ENCODE measurements around the gene DCX.
"Not testable (repeated sequence)": the region's sequence is repeated elsewhere in the genome, so short reads cannot be mapped to it uniquely, and the experiment has no call there.

DCX gene

GRCh38 chrX:111354496-111354895, 57.5 kb downstream of the DCX start:
- H3K4me1 Mint-ChIP-seq (ENCODE audit: low read depth), result no peaks in the 10 kb centered on the region
- intact Hi-C loops (cut with micrococcal nuclease), result no loop called here
- H3K36me3 Mint-ChIP-seq (ENCODE audit: low read depth), result no peaks in the 10 kb centered on the region
- H3K9me3 Mint-ChIP-seq, result no peaks in the 10 kb centered on the region
- no peak overlapping the region for H3K4me3 Mint-ChIP-seq
- no peak overlapping the region for H3K27ac Mint-ChIP-seq
- H3K27me3 Mint-ChIP-seq, result no peaks in the 10 kb centered on the region

GRCh38 chrX:111353793-111354192, 58.2 kb downstream of the DCX start:
- Mint-ChIP-seq H3K27me3 (no peaks in the 10 kb centered on the region), H3K4me3 (no peak overlapping the region)

GRCh38 chrX:111352424-111352823, 59.6 kb downstream of the DCX start:
- H3K9me3 Mint-ChIP-seq, result no peaks in the 10 kb centered on the region
- intact Hi-C loops (cut with micrococcal nuclease), result no loop called here
- no peak overlapping the region for H3K4me3 Mint-ChIP-seq
- H3K4me1 Mint-ChIP-seq (ENCODE audit: low read depth), result no peaks in the 10 kb centered on the region
- H3K36me3 Mint-ChIP-seq (ENCODE audit: low read depth), result no peaks in the 10 kb centered on the region
- no peaks in the 10 kb centered on the region for H3K27me3 Mint-ChIP-seq
- no peak overlapping the region for H3K27ac Mint-ChIP-seq

More at GRCh38 chrX:111353793-111354192, 58.2 kb downstream of the DCX start:
- Mint-ChIP-seq H3K4me1 (ENCODE audit: low read depth) (no peaks in the 10 kb centered on the region), H3K36me3 (ENCODE audit: low read depth) (no peaks in the 10 kb centered on the region), H3K9me3 (no peaks in the 10 kb centered on the region), H3K27ac (no peak overlapping the region)
- intact Hi-C loops (cut with micrococcal nuclease), result no loop called here

DNA sequence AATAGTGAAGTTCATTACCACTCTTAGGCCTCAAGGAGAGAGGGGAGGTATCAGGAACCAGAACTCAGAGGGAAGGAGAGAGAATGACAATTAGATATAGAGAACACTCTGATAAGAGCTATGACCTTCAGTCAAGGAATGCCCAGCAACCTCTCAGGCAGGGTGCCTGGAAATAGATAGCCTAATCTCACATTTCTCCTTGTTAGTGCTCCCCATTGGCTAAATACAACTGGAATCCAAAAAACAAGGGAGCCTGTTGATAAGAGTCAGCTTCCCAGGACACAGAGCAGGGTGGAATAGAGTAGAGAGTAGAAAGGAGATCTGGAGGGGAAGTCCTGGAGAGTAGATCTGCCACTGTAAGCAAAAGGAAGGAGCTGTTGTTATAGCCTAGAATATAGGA, 62.1 kb downstream of the DCX start:
- no peak overlapping the region for H3K27ac Mint-ChIP-seq
- H3K36me3 Mint-ChIP-seq (ENCODE audit: low read depth), result no peaks in the 10 kb centered on the region
- H3K4me3 Mint-ChIP-seq, result no peak overlapping the region
- H3K27me3 Mint-ChIP-seq, result no peaks in the 10 kb centered on the region
- no peaks in the 10 kb centered on the region for H3K9me3 Mint-ChIP-seq
- no peaks in the 10 kb centered on the region for H3K4me1 Mint-ChIP-seq (ENCODE audit: low read depth)
- intact Hi-C loops (cut with micrococcal nuclease), result no loop called here

DNA sequence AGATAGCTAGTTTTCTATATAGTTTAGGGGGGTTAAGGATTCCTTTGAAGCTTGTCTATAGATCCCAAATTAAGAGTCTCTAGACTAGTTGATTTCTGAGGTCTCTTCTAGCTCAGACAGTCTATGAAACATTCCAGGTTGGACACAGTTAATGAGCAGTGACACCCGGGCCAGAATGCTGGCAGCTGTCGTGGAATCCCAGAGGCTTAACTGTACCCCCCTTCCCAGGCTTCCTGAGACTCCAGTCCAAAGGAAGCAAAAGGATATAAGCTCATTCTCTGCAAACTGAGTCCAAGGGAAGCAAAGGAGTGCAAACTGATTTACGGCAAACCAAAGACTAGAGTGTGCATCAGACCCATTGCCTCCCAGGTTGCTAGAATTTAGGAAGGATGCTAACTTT, 62.9 kb downstream of the DCX start:
- no peak overlapping the region for H3K27ac Mint-ChIP-seq
- intact Hi-C loops (cut with micrococcal nuclease), result no loop called here
- no peaks in the 10 kb centered on the region for H3K36me3 Mint-ChIP-seq (ENCODE audit: low read depth)
- H3K9me3 Mint-ChIP-seq, result no peaks in the 10 kb centered on the region
- no peaks in the 10 kb centered on the region for H3K27me3 Mint-ChIP-seq
- H3K4me3 Mint-ChIP-seq, result no peak overlapping the region
- no peaks in the 10 kb centered on the region for H3K4me1 Mint-ChIP-seq (ENCODE audit: low read depth)

DNA sequence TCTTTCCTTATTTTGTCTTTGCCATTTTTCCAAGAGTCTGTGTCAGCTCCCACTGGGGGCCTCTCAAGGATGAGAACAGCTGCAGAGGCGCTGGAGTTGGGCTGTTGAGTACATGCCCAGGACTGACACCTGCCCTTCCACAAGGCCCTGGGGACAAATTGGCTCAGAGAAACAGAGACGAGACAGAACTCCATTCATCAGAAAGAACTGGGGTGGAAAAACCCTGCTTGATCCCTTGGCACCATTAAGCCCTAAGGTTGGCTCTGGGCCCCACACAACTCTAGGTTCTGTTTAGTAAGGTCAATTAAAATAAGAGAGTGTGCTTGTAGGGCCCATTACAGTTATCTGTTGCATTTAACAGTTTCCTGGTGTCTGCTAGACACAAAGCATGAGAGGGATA, 63.6 kb downstream of the DCX start:
- no peaks in the 10 kb centered on the region for H3K27me3 Mint-ChIP-seq
- intact Hi-C loops (cut with micrococcal nuclease), result no loop called here
- H3K4me3 Mint-ChIP-seq, result no peak overlapping the region
- no peaks in the 10 kb centered on the region for H3K4me1 Mint-ChIP-seq (ENCODE audit: low read depth)
- no peaks in the 10 kb centered on the region for H3K9me3 Mint-ChIP-seq
- no peaks in the 10 kb centered on the region for H3K36me3 Mint-ChIP-seq (ENCODE audit: low read depth)
- no peak overlapping the region for H3K27ac Mint-ChIP-seq

GRCh38 chrX:111346150-111346549, 65.8 kb downstream of the DCX start:
- H3K27me3 Mint-ChIP-seq; H3K9me3 Mint-ChIP-seq; H3K4me3 Mint-ChIP-seq; H3K27ac Mint-ChIP-seq; H3K4me1 Mint-ChIP-seq (ENCODE audit: low read depth); H3K36me3 Mint-ChIP-seq (ENCODE audit: low read depth); intact Hi-C loops (cut with micrococcal nuclease): not testable (repeated sequence)

GRCh38 chrX:111340054-111340453, 71.9 kb downstream of the DCX start:
- H3K27me3 Mint-ChIP-seq, result no peaks in the 10 kb centered on the region
- H3K4me1 Mint-ChIP-seq (ENCODE audit: low read depth), result no peaks in the 10 kb centered on the region
- no peak overlapping the region for H3K27ac Mint-ChIP-seq

DNA sequence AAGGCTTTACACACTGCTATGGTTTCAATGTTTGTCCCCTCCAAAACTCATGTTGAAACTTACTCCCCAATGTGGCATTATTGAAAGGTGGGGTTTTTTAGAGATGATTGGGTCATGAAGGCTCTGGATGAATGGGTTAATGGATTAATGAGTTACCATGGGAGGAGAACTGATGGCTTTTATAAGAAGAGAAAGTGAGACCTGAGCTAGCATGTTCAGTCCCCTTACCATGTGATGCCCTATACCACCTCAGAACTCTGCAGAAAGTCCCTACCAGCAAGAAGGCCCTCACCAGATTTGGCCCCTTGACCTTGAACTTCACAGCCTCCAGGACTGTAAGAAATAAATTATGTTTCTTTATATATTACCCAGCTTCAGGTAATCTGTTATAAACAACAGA, 72.8 kb downstream of the DCX start:
- Mint-ChIP-seq H3K27me3 (no peaks in the 10 kb centered on the region), H3K4me1 (ENCODE audit: low read depth) (no peaks in the 10 kb centered on the region), H3K27ac (no peak overlapping the region), H3K4me3 (no peak overlapping the region), H3K36me3 (ENCODE audit: low read depth) (no peaks in the 10 kb centered on the region), H3K9me3 (peaks cover 12% of the 10 kb centered on the region)
- intact Hi-C loops (cut with micrococcal nuclease), result no loop called here

More at GRCh38 chrX:111340054-111340453, 71.9 kb downstream of the DCX start:
- no peaks in the 10 kb centered on the region for H3K36me3 Mint-ChIP-seq (ENCODE audit: low read depth)
- intact Hi-C loops (cut with micrococcal nuclease), result no loop called here
- peaks cover 12% of the 10 kb centered on the region for H3K9me3 Mint-ChIP-seq
- H3K4me3 Mint-ChIP-seq, result no peak overlapping the region

- peaks cover 12% of the 10 kb centered on the region for H3K9me3 Mint-ChIP-seq
- H3K27ac Mint-ChIP-seq, result no peak overlapping the region
- no peaks in the 10 kb centered on the region for H3K4me1 Mint-ChIP-seq (ENCODE audit: low read depth)
- intact Hi-C loops (cut with micrococcal nuclease), result no loop called here
- H3K27me3 Mint-ChIP-seq, result no peaks in the 10 kb centered on the region
- no peak overlapping the region for H3K4me3 Mint-ChIP-seq
- no peaks in the 10 kb centered on the region for H3K36me3 Mint-ChIP-seq (ENCODE audit: low read depth)
These were observed 73.8 kb downstream of the DCX start for GRCh38 chrX:111338095-111338698.

DNA sequence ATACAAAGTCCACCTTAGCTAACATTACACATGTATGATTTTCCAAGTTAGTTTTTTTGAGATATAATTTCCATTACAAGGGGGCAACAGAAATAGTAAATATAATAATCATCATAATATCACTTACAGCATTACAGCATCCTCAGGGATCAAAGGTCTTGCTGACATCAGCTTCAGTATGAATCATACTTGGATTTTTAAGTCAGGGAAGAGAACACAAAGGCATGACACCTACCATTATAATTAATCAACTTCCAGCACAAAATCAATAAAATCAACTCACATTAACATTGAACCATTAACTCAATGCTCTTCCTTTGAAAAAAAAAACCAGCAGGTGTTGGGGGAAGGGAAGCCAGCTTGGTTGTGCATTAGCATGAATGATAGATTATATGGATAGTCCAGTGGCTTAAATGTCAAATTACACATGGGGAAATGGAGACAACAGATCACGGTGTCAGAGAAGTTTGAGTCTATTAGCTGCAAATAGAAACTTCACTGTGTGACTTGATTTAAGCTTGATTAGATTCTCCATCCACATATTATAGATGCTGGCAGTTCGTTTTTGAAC, 74.8 kb downstream of the DCX start:
- Mint-ChIP-seq H3K27ac (no peak overlapping the region), H3K4me1 (ENCODE audit: low read depth) (no peaks in the 10 kb centered on the region), H3K4me3 (no peak overlapping the region), H3K36me3 (ENCODE audit: low read depth) (no peaks in the 10 kb centered on the region), H3K9me3 (peaks cover 12% of the 10 kb centered on the region), H3K27me3 (no peaks in the 10 kb centered on the region)
- intact Hi-C loops (cut with micrococcal nuclease), result no loop called here

DNA sequence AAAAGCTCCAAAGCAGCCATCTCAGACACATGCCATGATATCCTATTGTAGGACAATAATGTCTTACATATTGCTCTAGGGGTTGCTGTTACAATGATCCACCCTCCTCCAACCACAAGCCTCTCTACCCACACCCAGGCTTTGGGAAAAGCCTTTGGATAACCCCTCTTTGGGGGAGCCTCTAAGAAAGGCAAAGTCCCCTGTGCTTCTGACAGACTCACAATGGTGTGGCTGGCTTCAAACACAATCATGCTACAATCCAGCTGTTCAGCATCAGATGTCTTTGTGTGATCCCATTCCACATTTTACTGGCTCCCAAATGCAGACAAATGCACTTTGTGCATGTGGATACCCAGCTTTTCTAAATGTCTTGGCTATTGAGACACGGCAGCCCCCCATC, 75.9 kb downstream of the DCX start:
- intact Hi-C loops (cut with micrococcal nuclease), result no loop called here
- no peaks in the 10 kb centered on the region for H3K4me1 Mint-ChIP-seq (ENCODE audit: low read depth)
- H3K4me3 Mint-ChIP-seq, result no peak overlapping the region
- H3K9me3 Mint-ChIP-seq, result peaks cover 8% of the 10 kb centered on the region
- H3K36me3 Mint-ChIP-seq (ENCODE audit: low read depth), result no peaks in the 10 kb centered on the region
- no peaks in the 10 kb centered on the region for H3K27me3 Mint-ChIP-seq
- H3K27ac Mint-ChIP-seq, result no peak overlapping the region

- Mint-ChIP-seq H3K27ac (no peak overlapping the region), H3K27me3 (no peaks in the 10 kb centered on the region), H3K36me3 (ENCODE audit: low read depth) (no peaks in the 10 kb centered on the region), H3K4me3 (no peak overlapping the region), H3K4me1 (ENCODE audit: low read depth) (no peaks in the 10 kb centered on the region), H3K9me3 (no peaks in the 10 kb centered on the region)
- intact Hi-C loops (cut with micrococcal nuclease), result no loop called here
These were observed 82.6 kb downstream of the DCX start for GRCh38 chrX:111329370-111329769.

DNA sequence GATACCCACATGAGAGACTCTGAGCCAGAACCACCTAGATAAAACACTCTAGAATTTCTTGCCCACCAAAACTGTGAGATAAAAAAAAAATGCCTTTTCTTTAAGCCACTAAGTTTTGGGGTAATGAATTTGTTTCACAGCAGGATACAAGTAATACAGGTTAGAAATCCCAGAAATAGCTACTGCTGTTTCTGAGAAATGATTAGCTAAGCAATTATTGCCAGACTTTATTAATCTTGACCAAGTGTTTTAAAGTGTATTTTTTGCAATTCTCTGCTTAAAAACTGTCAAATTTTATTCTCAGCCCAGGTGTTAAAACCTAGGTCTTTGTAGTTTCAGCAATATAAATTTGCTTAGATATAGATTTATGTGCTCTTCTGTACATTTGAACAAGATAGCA, 83.1 kb downstream of the DCX start:
- Mint-ChIP-seq H3K9me3 (no peaks in the 10 kb centered on the region), H3K4me1 (ENCODE audit: low read depth) (no peaks in the 10 kb centered on the region), H3K27ac (no peak overlapping the region), H3K4me3 (no peak overlapping the region), H3K27me3 (no peaks in the 10 kb centered on the region), H3K36me3 (ENCODE audit: low read depth) (no peaks in the 10 kb centered on the region)
- intact Hi-C loops (cut with micrococcal nuclease), result no loop called here

GRCh38 chrX:111322231-111322855, 89.6 kb downstream of the DCX start:
- no peaks in the 10 kb centered on the region for H3K36me3 Mint-ChIP-seq (ENCODE audit: low read depth)
- intact Hi-C loops (cut with micrococcal nuclease), result no loop called here
- H3K27me3 Mint-ChIP-seq, result no peaks in the 10 kb centered on the region
- H3K27ac Mint-ChIP-seq, result no peak overlapping the region
- H3K4me1 Mint-ChIP-seq (ENCODE audit: low read depth), result no peaks in the 10 kb centered on the region
- H3K4me3 Mint-ChIP-seq, result no peak overlapping the region
- H3K9me3 Mint-ChIP-seq, result no peaks in the 10 kb centered on the region

All from dendritic cell treated with granulocyte-macrophage colony-stimulating factor and Interleukin-4, amounts not matched to agents 40 ng/mL and 50 ng/mL, for 4 days (primary cell).